Measurements from ENCODE around the gene CIC.

GRCh38 chr19:42225718-42226292 lies 43.2 kb upstream of the CIC start:
- TF ChIP-seq CTCF (IDR thresholded peaks at IDR 0.05) (no peak), ZFX (IDR thresholded peaks at IDR 0.05; ENCODE audit: borderline replicate concordance) (no peak)
